AG10803 (cell line): Measurements from ENCODE around the gene EDNRA.

Experiments used
- DNase-seq: peaks from one replicate; pipeline ENCODE4 v3.0.0; 2010; ENCODE audit warnings: low read depth
- H3K4me3 ChIP-seq: 2 replicates; pipeline ENCODE4 v1.5.1; 2011; ENCODE audit warnings: mild to moderate bottlenecking, low read length, control low read depth
- TF ChIP-seq, protein P1 (sequence below): conservative IDR thresholded peaks from 2 replicates; pipeline ENCODE4 v1.5.1; 2011; ENCODE audit warnings: mild to moderate bottlenecking, low read length, control low read depth, inconsistent platforms

EDNRA gene

DNA sequence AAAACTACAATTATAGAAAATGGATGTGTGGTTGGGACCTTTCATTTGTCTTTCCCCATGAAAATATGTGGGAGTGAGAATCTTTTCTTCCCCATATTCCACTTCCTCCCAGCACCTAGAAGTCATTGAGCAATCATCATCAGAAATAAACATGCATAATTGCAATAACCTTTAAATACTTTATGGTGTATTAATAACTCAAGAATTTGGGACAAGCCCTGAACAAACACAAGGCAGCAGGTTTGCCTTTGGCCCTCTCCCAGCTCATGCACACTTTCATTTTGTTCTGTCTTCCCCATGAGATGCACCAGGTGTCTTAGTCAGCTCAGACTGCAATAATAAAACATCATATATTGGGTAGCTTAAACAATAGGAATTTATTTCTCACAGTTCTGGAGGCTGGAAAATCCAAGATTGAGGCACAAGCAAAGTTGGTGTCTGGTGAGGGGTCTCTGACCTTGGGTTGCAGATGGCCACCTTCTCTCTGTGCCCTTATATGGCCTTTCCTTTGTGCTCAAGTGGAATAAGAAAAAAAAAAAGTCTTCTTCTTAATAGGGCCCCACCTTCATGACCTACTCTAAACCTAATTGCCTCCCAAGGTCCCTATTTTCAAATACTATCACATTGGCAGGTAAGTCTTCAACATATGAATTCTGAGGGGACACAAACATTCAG is 101.6 kb downstream of the EDNRA start:
- TF ChIP-seq, protein P1, sequence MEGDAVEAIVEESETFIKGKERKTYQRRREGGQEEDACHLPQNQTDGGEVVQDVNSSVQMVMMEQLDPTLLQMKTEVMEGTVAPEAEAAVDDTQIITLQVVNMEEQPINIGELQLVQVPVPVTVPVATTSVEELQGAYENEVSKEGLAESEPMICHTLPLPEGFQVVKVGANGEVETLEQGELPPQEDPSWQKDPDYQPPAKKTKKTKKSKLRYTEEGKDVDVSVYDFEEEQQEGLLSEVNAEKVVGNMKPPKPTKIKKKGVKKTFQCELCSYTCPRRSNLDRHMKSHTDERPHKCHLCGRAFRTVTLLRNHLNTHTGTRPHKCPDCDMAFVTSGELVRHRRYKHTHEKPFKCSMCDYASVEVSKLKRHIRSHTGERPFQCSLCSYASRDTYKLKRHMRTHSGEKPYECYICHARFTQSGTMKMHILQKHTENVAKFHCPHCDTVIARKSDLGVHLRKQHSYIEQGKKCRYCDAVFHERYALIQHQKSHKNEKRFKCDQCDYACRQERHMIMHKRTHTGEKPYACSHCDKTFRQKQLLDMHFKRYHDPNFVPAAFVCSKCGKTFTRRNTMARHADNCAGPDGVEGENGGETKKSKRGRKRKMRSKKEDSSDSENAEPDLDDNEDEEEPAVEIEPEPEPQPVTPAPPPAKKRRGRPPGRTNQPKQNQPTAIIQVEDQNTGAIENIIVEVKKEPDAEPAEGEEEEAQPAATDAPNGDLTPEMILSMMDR, result no peak
- H3K4me3 ChIP-seq, result no peak overlapping the region
- peak; percentile 47 for DNase-seq

DNA sequence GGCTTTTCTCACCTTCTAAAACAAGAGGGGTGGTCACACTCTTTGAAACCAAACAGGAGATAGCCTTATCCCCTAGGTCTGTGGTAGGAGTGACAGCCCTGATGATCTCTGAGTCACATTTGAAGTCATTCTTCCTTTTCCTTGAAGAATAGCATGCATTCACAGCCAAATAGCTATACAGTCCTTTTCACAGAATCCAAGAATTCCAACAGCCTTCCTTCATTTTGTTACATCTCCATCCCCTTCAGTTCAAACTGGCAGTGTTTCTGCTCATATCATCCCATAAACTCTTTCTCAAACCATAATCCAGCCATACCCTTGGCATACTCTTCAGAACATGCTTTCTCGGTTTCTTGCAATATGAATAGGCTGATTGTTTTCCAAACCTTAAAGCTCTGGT is 103.0 kb downstream of the EDNRA start:
- H3K4me3 ChIP-seq, result no peak overlapping the region
- no peak for DNase-seq
- TF ChIP-seq, protein P1, result no peak

DNA sequence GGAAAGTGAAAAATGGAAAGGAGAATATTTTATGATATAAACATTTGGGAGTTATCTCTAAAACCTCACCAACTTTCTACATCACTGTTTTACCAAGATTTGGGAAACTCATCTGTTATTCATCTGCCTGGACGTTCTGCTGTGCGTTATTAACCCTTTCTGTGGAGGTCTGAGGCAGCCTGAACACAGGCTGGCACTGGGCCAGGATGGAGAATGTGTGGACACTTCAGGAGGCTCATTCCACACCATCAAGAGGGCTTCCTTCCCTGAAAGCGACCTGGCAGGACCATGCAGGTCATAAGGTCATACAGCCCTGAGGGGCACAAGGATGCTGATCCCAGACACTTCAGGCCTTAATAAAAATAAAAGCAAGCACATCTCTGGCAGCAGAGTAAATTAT is 105.1 kb downstream of the EDNRA start:
- TF ChIP-seq, protein P1, result no peak
- no peak for DNase-seq
- no peak overlapping the region for H3K4me3 ChIP-seq

DNA sequence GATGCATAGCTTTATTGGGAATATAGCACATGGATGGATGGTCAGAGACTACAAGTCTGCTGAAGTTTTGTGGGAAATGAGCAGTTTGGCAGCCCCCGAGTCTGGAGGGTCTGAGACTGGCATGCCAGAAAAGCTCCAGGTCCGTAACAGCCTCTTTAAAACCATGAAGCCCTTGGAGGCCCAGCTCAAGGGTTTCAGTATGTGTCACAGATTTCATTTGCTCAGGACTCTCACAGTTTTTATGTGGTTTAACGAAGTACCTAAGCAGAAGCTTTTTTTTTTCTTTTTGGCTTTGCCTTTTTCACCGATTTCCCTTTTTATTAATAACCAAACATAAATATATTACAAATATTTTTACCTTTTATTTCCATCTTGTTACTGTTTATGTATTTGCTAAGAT is 105.7 kb downstream of the EDNRA start:
- TF ChIP-seq, protein P1, result no peak
- no peak for DNase-seq
- H3K4me3 ChIP-seq, result no peak overlapping the region

DNA sequence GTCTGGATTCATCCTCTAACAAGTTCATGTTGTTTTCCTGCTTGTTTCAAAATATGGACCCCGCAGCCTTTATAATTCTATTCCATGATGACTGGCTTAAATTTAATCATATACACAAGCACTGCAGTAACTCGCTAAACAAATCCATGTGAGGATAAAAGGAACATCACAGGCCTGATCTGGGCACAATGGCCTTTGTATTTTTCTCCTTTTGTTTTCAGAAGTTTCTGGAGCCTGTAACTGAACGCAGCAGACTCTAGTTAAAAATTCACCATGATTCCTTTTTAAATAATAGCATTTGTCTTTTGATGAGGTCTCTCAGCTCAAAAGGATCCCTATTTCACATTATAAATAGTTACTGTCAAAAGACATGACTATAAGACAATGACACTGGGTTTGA is 106.1 kb downstream of the EDNRA start:
- DNase-seq, result no peak
- no peak overlapping the region for H3K4me3 ChIP-seq
- TF ChIP-seq, protein P1, result no peak

DNA sequence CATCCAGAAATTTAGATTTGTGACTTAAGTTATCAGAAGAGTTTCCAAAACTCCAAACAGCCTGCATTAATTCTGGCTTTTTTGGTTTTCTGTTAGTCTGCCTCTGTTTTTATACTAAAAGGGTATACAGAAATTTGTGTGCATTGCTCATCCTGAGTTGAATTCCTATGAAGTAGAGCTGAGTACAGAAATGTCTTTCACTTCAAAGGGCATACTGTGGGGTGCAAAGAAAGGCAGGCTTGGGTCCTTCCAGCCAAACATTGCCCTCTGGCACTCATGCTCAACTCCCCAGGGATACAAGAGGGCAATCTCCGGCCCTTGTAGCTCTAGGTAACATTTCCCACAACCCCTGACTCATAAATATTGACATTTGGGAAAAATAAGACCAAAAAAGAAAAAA is 108.7 kb downstream of the EDNRA start:
- H3K4me3 ChIP-seq, result no peak overlapping the region
- no peak for DNase-seq
- TF ChIP-seq, protein P1, result no peak

DNA sequence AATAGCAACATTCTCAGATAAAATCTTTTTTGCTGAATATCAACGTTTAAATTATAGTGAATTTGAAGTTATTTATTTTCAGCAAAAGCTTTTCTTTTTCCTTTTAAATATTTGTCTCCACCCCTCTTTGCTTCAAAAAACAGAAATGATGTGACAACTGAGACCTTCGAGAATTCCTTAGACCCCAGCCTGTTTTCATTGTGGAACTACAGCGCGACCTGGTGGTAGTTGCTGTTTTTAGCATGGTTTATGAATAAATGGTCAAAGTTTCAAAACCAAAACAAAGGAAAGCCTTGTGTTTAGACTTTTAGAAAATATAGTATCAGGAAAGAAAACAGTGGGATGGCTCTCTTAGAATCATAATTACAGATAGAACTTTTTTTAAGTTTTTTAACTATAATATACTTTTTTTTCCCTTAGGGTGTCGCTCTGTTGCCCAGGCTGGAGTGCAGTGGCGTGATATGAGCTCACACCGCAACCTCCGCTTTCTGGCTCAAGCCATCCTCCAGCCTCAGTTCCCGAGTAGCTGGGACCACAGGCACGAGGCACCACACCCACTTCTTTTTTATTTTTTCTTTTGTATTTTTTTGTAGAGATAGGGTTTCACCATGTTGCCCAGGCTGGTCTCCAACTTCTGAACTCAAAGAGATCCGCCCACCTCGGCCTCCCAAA is 109.5 kb downstream of the EDNRA start:
- no peak overlapping the region for H3K4me3 ChIP-seq
- peak; percentile 54 for DNase-seq
- TF ChIP-seq, protein P1, result peak; percentile 90
